ENCODE measurements around the gene HS3ST4.
A peak's percentile ranks its signal among the peaks of the same experiment; 100 is the strongest.

The HS3ST4 gene

DNA sequence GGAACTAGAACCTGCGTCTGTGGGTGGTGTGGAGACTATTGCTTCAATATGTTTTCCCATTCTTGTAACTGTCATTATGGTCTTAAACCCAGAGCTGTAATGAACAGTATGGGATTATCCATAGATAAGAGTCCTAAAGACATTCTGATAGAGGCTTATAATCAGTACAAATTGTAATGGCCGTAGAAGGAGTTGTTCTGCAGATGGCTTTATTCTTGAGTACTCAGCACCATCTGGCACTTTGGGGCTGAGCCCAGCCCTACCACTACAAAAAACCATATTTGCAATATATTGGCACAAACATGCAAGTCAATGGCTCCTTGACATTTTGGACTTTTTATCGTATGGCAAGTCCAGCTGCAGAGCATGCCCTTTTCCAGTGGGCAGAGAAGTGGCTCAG, 150.0 kb downstream of the HS3ST4 start:
- no peak overlapping the region for H2BK120ac ChIP-seq (ENCODE audit: low read depth, low read length)
- no peak overlapping the region for H3K23ac ChIP-seq (ENCODE audit: low read length)
- no peaks in the 10 kb centered on the region for H3K79me1 ChIP-seq (ENCODE audit: low read length)
- no peaks in the 10 kb centered on the region for H3K79me2 ChIP-seq (ENCODE audit: control insufficient read depth, insufficient read depth, low read length)
- H3K9ac ChIP-seq (ENCODE audit: low read length) = no peak overlapping the region
- no peak overlapping the region for H4K8ac ChIP-seq (ENCODE audit: low read depth, low read length)
- no peak for DNase-seq
- H2BK15ac ChIP-seq (replicated peaks; ENCODE audit: low read depth) = no peak overlapping the region
- no peak overlapping the region for H3K4me3 ChIP-seq (ENCODE audit: low read length)
- H3K36me3 ChIP-seq (ENCODE audit: control insufficient read depth, insufficient read depth, low read length) = no peaks in the 10 kb centered on the region
- no peaks in the 10 kb centered on the region for H3K27me3 ChIP-seq (ENCODE audit: insufficient read depth, low read length, poor library complexity)
- no peak overlapping the region for H2AK5ac ChIP-seq (ENCODE audit: low read length)
- no peak overlapping the region for H3K4ac ChIP-seq (ENCODE audit: low read depth, low read length)
- no CpG with 5 or more reads among the region's 3 CpGs for WGBS (ENCODE audit: extremely low coverage, insufficient coverage, low lambda C conversion rate)
- no peak overlapping the region for H3K27ac ChIP-seq (ENCODE audit: low read depth, low read length)
- H2BK5ac ChIP-seq (ENCODE audit: low read length) = no peak overlapping the region
- no peak overlapping the region for H3K4me2 ChIP-seq (ENCODE audit: low read length)
- H3K56ac ChIP-seq (ENCODE audit: low read length) = no peak overlapping the region
- H4K5ac ChIP-seq (ENCODE audit: low read length) = no peak overlapping the region
- no peak overlapping the region for H3K18ac ChIP-seq (ENCODE audit: low read length)
- H3K4me1 ChIP-seq (ENCODE audit: control insufficient read depth, low read depth, low read length) = peaks cover 2% of the 10 kb centered on the region

DNA sequence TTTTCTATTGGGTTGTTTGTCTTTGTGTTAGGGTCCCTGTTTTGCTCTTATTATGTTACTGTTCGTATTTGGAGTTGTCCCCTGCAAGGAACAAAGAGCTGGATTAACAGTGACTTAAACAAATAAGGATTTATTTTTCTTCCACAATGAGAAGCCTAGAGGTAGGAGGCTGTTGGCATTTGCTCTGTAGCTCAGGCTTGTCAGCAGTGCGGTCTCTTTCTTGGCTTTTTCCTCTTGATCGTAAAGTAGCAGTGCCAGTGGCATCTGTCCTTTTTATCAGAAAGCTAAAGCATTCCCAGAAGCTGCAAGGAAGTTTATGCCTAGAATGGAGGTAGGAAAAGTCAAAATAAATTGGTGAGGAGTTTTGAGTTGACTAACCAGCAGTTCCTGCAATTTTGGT, 154.1 kb downstream of the HS3ST4 start:
- no peak overlapping the region for H2BK120ac ChIP-seq (ENCODE audit: low read depth, low read length)
- no CpG with 5 or more reads among the region's 3 CpGs for WGBS (ENCODE audit: extremely low coverage, insufficient coverage, low lambda C conversion rate)
- no peak overlapping the region for H3K4ac ChIP-seq (ENCODE audit: low read depth, low read length)
- H3K18ac ChIP-seq (ENCODE audit: low read length) = peak overlapping the region; percentile 84
- no peak overlapping the region for H4K5ac ChIP-seq (ENCODE audit: low read length)
- H3K79me1 ChIP-seq (ENCODE audit: low read length) = no peaks in the 10 kb centered on the region
- H3K56ac ChIP-seq (ENCODE audit: low read length) = no peak overlapping the region
- H3K23ac ChIP-seq (ENCODE audit: low read length) = no peak overlapping the region
- no peak overlapping the region for H2BK5ac ChIP-seq (ENCODE audit: low read length)
- H2BK15ac ChIP-seq (replicated peaks; ENCODE audit: low read depth) = no peak overlapping the region
- no peak overlapping the region for H2AK5ac ChIP-seq (ENCODE audit: low read length)
- H3K4me2 ChIP-seq (ENCODE audit: low read length) = no peak overlapping the region
- H3K79me2 ChIP-seq (ENCODE audit: control insufficient read depth, insufficient read depth, low read length) = no peaks in the 10 kb centered on the region
- no peak overlapping the region for H4K8ac ChIP-seq (ENCODE audit: low read depth, low read length)
- H3K27ac ChIP-seq (ENCODE audit: low read depth, low read length) = no peak overlapping the region
- H3K4me1 ChIP-seq (ENCODE audit: control insufficient read depth, low read depth, low read length) = no peaks in the 10 kb centered on the region
- DNase-seq = no peak
- no peaks in the 10 kb centered on the region for H3K27me3 ChIP-seq (ENCODE audit: insufficient read depth, low read length, poor library complexity)
- H3K36me3 ChIP-seq (ENCODE audit: control insufficient read depth, insufficient read depth, low read length) = no peaks in the 10 kb centered on the region
- H3K9ac ChIP-seq (ENCODE audit: low read length) = no peak overlapping the region
- no peak overlapping the region for H3K4me3 ChIP-seq (ENCODE audit: low read length)

DNA sequence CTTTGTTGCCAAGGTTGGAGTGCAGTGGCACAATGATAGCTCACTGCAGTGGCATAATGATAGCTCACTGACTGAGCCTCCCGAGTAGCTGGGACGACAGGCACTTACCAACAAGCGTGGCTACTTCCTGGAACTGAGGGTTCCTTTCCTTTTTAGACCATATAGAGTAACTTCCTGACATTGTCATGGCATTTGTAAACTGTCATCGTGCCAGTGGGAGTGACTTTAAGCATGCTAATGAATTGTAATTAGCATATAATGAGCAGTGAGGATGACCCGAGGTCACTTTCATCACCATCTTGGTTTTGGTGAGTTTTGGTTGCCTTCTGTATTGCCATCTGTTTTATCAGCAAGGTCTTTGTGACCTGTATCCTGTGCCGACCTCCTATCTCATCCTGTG, 162.4 kb downstream of the HS3ST4 start:
- no peak overlapping the region for H2AK5ac ChIP-seq (ENCODE audit: low read length)
- H3K4ac ChIP-seq (ENCODE audit: low read depth, low read length) = no peak overlapping the region
- H3K4me1 ChIP-seq (ENCODE audit: control insufficient read depth, low read depth, low read length) = peaks cover 12% of the 10 kb centered on the region
- no peak overlapping the region for H4K8ac ChIP-seq (ENCODE audit: low read depth, low read length)
- DNase-seq = peak; percentile 95
- no peaks in the 10 kb centered on the region for H3K36me3 ChIP-seq (ENCODE audit: control insufficient read depth, insufficient read depth, low read length)
- H3K79me2 ChIP-seq (ENCODE audit: control insufficient read depth, insufficient read depth, low read length) = no peaks in the 10 kb centered on the region
- WGBS (ENCODE audit: extremely low coverage, insufficient coverage, low lambda C conversion rate) = no CpG with 5 or more reads among the region's 6 CpGs
- H4K5ac ChIP-seq (ENCODE audit: low read length) = no peak overlapping the region
- H3K18ac ChIP-seq (ENCODE audit: low read length) = no peak overlapping the region
- H2BK120ac ChIP-seq (ENCODE audit: low read depth, low read length) = no peak overlapping the region
- peak overlapping the region; percentile 70 for H3K56ac ChIP-seq (ENCODE audit: low read length)
- no peak overlapping the region for H2BK15ac ChIP-seq (replicated peaks; ENCODE audit: low read depth)
- no peak overlapping the region for H3K4me3 ChIP-seq (ENCODE audit: low read length)
- H3K9ac ChIP-seq (ENCODE audit: low read length) = no peak overlapping the region
- peak overlapping the region; percentile 89 for H2BK5ac ChIP-seq (ENCODE audit: low read length)
- peak overlapping the region; percentile 92 for H3K27ac ChIP-seq (ENCODE audit: low read depth, low read length)
- H3K4me2 ChIP-seq (ENCODE audit: low read length) = no peak overlapping the region
- H3K23ac ChIP-seq (ENCODE audit: low read length) = no peak overlapping the region
- H3K27me3 ChIP-seq (ENCODE audit: insufficient read depth, low read length, poor library complexity) = no peaks in the 10 kb centered on the region
- no peaks in the 10 kb centered on the region for H3K79me1 ChIP-seq (ENCODE audit: low read length)

DNA sequence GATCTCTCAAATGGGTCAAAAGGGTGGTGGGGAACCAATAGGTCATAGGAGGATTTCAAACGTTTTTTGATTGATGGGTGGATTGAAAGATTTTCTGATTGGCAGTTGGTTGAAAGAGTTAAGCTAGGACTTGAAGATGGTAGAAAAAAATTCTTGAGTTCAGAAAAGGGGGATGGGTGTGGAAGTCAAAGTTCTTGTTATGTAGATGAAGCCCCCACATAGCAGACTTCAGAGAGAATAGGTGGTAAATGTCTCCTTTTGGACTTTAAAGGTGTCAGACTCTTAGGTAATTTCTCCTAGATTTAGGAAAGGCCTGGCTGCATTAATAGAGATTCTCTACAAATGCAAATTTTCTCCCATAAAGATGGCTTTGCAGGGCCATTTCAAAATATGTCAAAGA, 163.3 kb downstream of the HS3ST4 start:
- WGBS (ENCODE audit: extremely low coverage, insufficient coverage, low lambda C conversion rate) = no CpG with 5 or more reads among the region's 1 CpG
- Histone ChIP-seq H3K4ac (ENCODE audit: low read depth, low read length) (no peak overlapping the region), H3K27me3 (ENCODE audit: insufficient read depth, low read length, poor library complexity) (no peaks in the 10 kb centered on the region), H3K4me1 (ENCODE audit: control insufficient read depth, low read depth, low read length) (peaks cover 12% of the 10 kb centered on the region), H4K8ac (ENCODE audit: low read depth, low read length) (peak overlapping the region; percentile 76), H3K4me2 (ENCODE audit: low read length) (no peak overlapping the region), H3K27ac (ENCODE audit: low read depth, low read length) (peak overlapping the region; percentile 93), H2AK5ac (ENCODE audit: low read length) (no peak overlapping the region), H4K5ac (ENCODE audit: low read length) (no peak overlapping the region), H2BK5ac (ENCODE audit: low read length) (peak overlapping the region; percentile 99), H3K4me3 (ENCODE audit: low read length) (no peak overlapping the region), H3K56ac (ENCODE audit: low read length) (peak overlapping the region; percentile 71), H3K9ac (ENCODE audit: low read length) (no peak overlapping the region), H3K79me1 (ENCODE audit: low read length) (no peaks in the 10 kb centered on the region), H3K18ac (ENCODE audit: low read length) (peak overlapping the region; percentile 98), H3K79me2 (ENCODE audit: control insufficient read depth, insufficient read depth, low read length) (no peaks in the 10 kb centered on the region), H2BK120ac (ENCODE audit: low read depth, low read length) (peak overlapping the region; percentile 98), H3K36me3 (ENCODE audit: control insufficient read depth, insufficient read depth, low read length) (no peaks in the 10 kb centered on the region), H2BK15ac (replicated peaks; ENCODE audit: low read depth) (no peak overlapping the region), H3K23ac (ENCODE audit: low read length) (no peak overlapping the region)
- peak; percentile 87 for DNase-seq

DNA sequence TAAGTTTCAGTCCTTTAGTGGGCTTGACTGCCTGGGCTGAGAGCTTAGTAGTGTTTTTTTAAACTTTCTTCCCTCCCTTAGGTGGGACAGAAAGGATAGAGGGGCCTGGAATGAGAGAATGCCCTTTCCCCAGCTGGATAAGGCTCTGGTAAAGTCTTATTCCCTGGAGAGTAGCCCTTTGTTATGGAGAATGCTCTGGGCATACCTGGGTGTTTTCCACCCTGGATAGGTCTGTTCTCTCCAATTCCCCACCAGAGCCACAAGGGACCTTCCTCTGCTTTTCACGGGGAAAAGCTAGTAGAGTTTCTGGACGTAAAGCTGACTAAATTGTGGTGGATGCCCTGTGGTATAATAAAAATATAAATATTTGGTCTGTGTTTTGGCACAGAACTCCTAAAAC, 164.1 kb downstream of the HS3ST4 start:
- Histone ChIP-seq H3K27ac (ENCODE audit: low read depth, low read length) (peak overlapping the region; percentile 93), H2AK5ac (ENCODE audit: low read length) (peak overlapping the region; percentile 98), H3K18ac (ENCODE audit: low read length) (peak overlapping the region; percentile 76), H4K5ac (ENCODE audit: low read length) (no peak overlapping the region), H4K8ac (ENCODE audit: low read depth, low read length) (no peak overlapping the region), H3K4ac (ENCODE audit: low read depth, low read length) (peak overlapping the region; percentile 72), H3K4me2 (ENCODE audit: low read length) (no peak overlapping the region), H3K36me3 (ENCODE audit: control insufficient read depth, insufficient read depth, low read length) (no peaks in the 10 kb centered on the region), H3K4me3 (ENCODE audit: low read length) (no peak overlapping the region), H3K23ac (ENCODE audit: low read length) (no peak overlapping the region), H3K4me1 (ENCODE audit: control insufficient read depth, low read depth, low read length) (peaks cover 12% of the 10 kb centered on the region), H2BK15ac (replicated peaks; ENCODE audit: low read depth) (no peak overlapping the region), H3K56ac (ENCODE audit: low read length) (peak overlapping the region; percentile 88), H3K9ac (ENCODE audit: low read length) (peak overlapping the region; percentile 47), H2BK120ac (ENCODE audit: low read depth, low read length) (peak overlapping the region; percentile 51), H3K79me1 (ENCODE audit: low read length) (no peaks in the 10 kb centered on the region), H3K27me3 (ENCODE audit: insufficient read depth, low read length, poor library complexity) (no peaks in the 10 kb centered on the region), H2BK5ac (ENCODE audit: low read length) (peak overlapping the region; percentile 100), H3K79me2 (ENCODE audit: control insufficient read depth, insufficient read depth, low read length) (no peaks in the 10 kb centered on the region)
- no CpG with 5 or more reads among the region's 2 CpGs for WGBS (ENCODE audit: extremely low coverage, insufficient coverage, low lambda C conversion rate)
- DNase-seq = peak; percentile 94

DNA sequence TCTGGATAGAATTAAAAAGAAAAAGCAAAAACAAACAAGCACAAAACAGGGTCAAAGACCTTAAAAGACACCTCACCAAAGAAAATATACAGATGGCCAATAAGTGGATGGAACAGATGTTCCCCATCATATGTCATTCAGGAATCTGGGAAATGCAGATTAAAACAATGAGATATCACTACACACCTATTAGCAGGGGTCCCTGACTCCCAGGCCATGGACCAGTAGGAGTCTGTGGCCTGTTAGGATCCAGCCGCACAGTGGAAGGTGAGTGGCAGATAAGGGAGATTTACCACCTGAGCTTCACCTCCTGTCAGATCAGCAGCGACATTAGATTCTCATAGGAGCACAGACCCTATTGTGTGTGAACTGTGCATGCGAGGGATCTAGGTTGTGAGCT, 167.9 kb downstream of the HS3ST4 start:
- H4K5ac ChIP-seq (ENCODE audit: low read length) = no peak overlapping the region
- H3K4me2 ChIP-seq (ENCODE audit: low read length) = no peak overlapping the region
- no peaks in the 10 kb centered on the region for H3K79me2 ChIP-seq (ENCODE audit: control insufficient read depth, insufficient read depth, low read length)
- H3K18ac ChIP-seq (ENCODE audit: low read length) = no peak overlapping the region
- H3K36me3 ChIP-seq (ENCODE audit: control insufficient read depth, insufficient read depth, low read length) = no peaks in the 10 kb centered on the region
- no peak overlapping the region for H3K23ac ChIP-seq (ENCODE audit: low read length)
- no peak overlapping the region for H3K4ac ChIP-seq (ENCODE audit: low read depth, low read length)
- H2BK5ac ChIP-seq (ENCODE audit: low read length) = no peak overlapping the region
- H3K27ac ChIP-seq (ENCODE audit: low read depth, low read length) = no peak overlapping the region
- no peak overlapping the region for H3K9ac ChIP-seq (ENCODE audit: low read length)
- H3K56ac ChIP-seq (ENCODE audit: low read length) = no peak overlapping the region
- no peaks in the 10 kb centered on the region for H3K27me3 ChIP-seq (ENCODE audit: insufficient read depth, low read length, poor library complexity)
- H3K4me3 ChIP-seq (ENCODE audit: low read length) = no peak overlapping the region
- H2BK15ac ChIP-seq (replicated peaks; ENCODE audit: low read depth) = no peak overlapping the region
- H4K8ac ChIP-seq (ENCODE audit: low read depth, low read length) = no peak overlapping the region
- no CpG with 5 or more reads among the region's 3 CpGs for WGBS (ENCODE audit: extremely low coverage, insufficient coverage, low lambda C conversion rate)
- no peak for DNase-seq
- no peak overlapping the region for H2BK120ac ChIP-seq (ENCODE audit: low read depth, low read length)
- H3K4me1 ChIP-seq (ENCODE audit: control insufficient read depth, low read depth, low read length) = peaks cover 12% of the 10 kb centered on the region
- no peaks in the 10 kb centered on the region for H3K79me1 ChIP-seq (ENCODE audit: low read length)
- H2AK5ac ChIP-seq (ENCODE audit: low read length) = no peak overlapping the region
